GM12892 (cell line): ENCODE measurements around the gene APBB3.

Source experiments
- POLR2A ChIP-seq: IDR thresholded peaks from 2 replicates; pipeline ENCODE4 v1.6.1; 2011; ENCODE audit warnings: low read depth, low read length, control low read depth
- TAF1 ChIP-seq: IDR thresholded peaks from 2 replicates; pipeline ENCODE4 v1.6.1; 2011; ENCODE audit warnings: low read depth, mild to moderate bottlenecking, control low read depth, low read length, borderline replicate concordance

DNA sequence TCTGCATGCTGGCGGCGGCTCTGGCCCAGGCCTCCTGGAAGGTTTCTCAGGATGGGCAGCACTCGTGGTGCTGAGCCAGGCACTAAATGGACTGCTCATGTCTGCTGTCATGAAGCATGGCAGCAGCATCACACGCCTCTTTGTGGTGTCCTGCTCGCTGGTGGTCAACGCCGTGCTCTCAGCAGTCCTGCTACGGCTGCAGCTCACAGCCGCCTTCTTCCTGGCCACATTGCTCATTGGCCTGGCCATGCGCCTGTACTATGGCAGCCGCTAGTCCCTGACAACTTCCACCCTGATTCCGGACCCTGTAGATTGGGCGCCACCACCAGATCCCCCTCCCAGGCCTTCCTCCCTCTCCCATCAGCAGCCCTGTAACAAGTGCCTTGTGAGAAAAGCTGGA, 3.5 kb upstream of the APBB3 start:
- no peak for TF ChIP-seq POLR2A
- no peak for TF ChIP-seq TAF1
